Mononuclear cell (primary cell): ENCODE data around the gene UNKL. TPM values are rescaled to one million over a fixed set of nuclear protein-coding genes. Genes with fewer than 3 reads are reported as not detected.

Experiments
- H3K27me3 ChIP-seq: 2 replicates; pipeline ENCODE4 v1.6.0; 2011; ENCODE audit warnings: low read length, control low read depth; ENCODE audit not compliant: insufficient read depth
- H3K4me1 ChIP-seq: 2 replicates; pipeline ENCODE4 v1.5.1; 2011; ENCODE audit warnings: mild to moderate bottlenecking, low read length, control low read depth; ENCODE audit not compliant: insufficient read depth
- H3K4me3 ChIP-seq: 2 replicates; pipeline ENCODE4 v1.5.1; 2011; ENCODE audit warnings: mild to moderate bottlenecking, low read length, moderate library complexity
- H3K9me3 ChIP-seq: 2 replicates; pipeline ENCODE4 v1.5.1; 2011; ENCODE audit warnings: low read depth, mild to moderate bottlenecking, control low read depth, low read length
- total RNA-seq: library from RNA; depleted of rRNA; stranded (reverse); fragments of >200 nt; gene quantifications from one replicate; pipeline ENCODE4 v1.2.3, GENCODE V29; 2012

UNKL gene
- total RNA-seq, 1 donor, result 18.4 TPM

DNA sequence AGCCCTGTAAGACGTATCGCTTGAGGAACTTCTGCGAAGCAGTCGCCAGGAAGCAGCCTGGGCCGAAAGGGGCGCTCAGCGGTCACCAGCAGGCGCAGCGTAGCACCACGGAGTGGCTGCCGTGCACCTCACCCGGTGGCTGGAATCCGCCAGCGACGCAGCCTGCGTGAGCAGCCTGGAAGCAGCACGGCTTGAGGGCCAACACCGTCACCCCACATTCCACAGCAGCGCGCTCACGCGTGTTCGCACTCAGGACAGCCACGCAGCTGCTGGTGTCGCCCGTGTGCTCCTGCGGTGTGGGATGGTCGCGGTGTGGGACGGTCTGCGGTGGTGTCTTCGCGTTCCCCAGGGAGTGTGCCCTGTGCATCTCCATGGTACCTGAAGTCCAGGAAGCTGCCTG is 95.5 kb downstream of the UNKL start:
- H3K27me3 ChIP-seq, result no peaks in the 10 kb centered on the region
- no peaks in the 10 kb centered on the region for H3K9me3 ChIP-seq
- peaks cover 8% of the 10 kb centered on the region for H3K4me1 ChIP-seq
- H3K4me3 ChIP-seq, result no peak overlapping the region

DNA sequence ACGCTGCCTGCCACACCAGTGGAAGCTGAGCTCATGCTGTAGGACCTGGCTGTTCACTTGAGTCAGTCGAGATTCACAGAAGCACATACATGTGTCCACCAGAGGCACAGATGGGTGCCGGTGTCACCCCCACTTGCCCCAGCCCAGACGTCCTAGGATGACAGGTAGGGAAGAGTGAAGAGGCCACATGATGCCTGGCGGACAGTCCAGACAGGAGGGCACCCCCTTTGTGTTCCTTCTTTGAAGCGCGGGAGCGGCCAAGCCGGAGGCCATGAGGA is 96.3 kb downstream of the UNKL start:
- Histone ChIP-seq H3K4me3 (no peak overlapping the region), H3K27me3 (no peaks in the 10 kb centered on the region), H3K9me3 (no peaks in the 10 kb centered on the region), H3K4me1 (peaks cover 10% of the 10 kb centered on the region)

DNA sequence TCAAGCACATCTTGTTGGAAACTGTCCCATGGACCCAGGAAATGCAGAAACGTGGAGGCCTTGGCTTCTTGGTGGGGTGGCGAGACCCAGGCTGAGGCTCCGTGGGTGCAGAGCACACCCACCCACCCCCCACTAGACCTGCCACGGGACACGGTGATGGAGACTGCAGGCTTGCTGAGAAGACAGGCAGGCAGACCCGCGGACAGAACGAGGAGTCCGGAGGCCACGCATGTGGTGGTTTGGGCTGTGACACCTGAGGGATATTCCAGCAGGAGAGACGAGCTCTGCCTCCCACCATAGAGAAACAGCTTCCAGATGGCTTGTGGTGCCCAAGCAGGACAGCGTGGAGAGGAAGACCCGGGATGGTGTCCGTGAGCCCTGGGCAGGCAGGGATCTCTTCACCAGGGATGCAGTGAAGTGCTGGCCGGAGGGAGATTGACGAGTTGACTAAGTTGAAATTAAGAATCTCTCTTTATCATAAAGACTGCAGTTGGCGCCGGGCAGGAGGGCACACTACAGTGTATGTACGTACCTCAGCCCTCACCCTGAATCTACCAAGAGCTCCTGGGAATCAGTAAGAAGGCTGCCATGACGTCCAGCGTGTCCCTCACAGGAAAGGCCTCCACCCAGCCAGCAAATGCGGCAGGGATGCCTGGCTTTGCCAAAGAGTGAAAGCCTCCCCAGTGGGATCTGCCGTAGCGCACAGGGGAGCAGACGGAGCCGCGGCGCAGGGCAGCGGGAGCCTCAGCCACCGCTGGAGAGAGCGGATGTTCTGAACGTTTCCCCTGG is 96.8 kb downstream of the UNKL start:
- Histone ChIP-seq H3K4me3 (no peak overlapping the region), H3K9me3 (no peaks in the 10 kb centered on the region), H3K27me3 (no peaks in the 10 kb centered on the region), H3K4me1 (peaks cover 15% of the 10 kb centered on the region)

- H3K4me3 ChIP-seq, result no peak overlapping the region
- H3K27me3 ChIP-seq, result no peaks in the 10 kb centered on the region
- no peaks in the 10 kb centered on the region for H3K9me3 ChIP-seq
- H3K4me1 ChIP-seq, result peaks cover 31% of the 10 kb centered on the region
Observed at GRCh38 chr16:1316033-1316405, 98.5 kb downstream of the UNKL start.

- H3K4me3 ChIP-seq, result no peak overlapping the region
- peaks cover 38% of the 10 kb centered on the region for H3K4me1 ChIP-seq
- no peaks in the 10 kb centered on the region for H3K9me3 ChIP-seq
- H3K27me3 ChIP-seq, result no peaks in the 10 kb centered on the region
Observed at GRCh38 chr16:1315081-1316032, 99.1 kb downstream of the UNKL start.

DNA sequence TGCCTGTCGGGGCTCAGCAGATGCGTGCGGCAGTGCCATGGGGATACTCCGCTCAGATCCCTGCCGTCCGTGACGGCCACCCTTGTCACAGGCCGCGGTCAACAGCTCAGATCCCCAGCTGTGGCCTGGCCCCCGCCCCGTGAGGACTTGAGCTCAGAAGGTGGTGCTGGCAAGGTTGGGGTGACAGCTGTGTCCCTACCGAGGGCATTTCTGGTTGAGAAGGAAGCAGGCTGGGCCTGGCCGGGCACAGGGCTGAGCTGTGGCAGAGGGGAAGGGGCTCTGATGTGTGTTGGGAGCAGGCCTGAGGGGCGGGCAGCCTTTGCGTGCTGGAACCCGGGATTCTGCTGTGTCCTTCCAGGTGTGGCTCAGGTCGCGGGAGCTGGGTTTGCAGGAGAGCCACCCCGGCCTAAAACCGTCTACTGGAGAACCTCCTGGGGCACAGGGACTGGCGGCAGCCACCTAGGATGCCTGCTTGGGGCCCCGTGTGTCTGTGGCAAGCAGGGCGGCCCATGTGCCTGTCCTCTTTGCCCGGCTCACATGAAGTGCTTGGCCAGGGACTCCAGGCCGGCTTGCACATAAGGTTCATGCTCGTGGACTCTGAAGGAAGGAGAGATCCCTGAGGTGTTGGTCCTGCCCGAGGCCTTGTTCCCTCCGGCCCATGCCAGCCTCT is 100.0 kb downstream of the UNKL start:
- no peaks in the 10 kb centered on the region for H3K9me3 ChIP-seq
- H3K4me1 ChIP-seq, result peaks cover 40% of the 10 kb centered on the region
- no peak overlapping the region for H3K4me3 ChIP-seq
- no peaks in the 10 kb centered on the region for H3K27me3 ChIP-seq

GRCh38 chr16:1313721-1314369 is 100.7 kb downstream of the UNKL start:
- H3K4me3 ChIP-seq, result no peak overlapping the region
- peaks cover 40% of the 10 kb centered on the region for H3K4me1 ChIP-seq
- H3K9me3 ChIP-seq, result no peaks in the 10 kb centered on the region
- H3K27me3 ChIP-seq, result no peaks in the 10 kb centered on the region

Other genes starting within 250 kb of the UNKL start
- gene TPSG1, start 189.4 kb downstream of the UNKL start, total RNA-seq, result not detected
- gene TPSB2, start 184.5 kb downstream of the UNKL start, total RNA-seq, result not detected
- gene TPSAB1, start 174.0 kb downstream of the UNKL start, total RNA-seq, result not detected
- not detected for gene TPSD1, start 158.6 kb downstream of the UNKL start, total RNA-seq
- 108 TPM for gene UBE2I, start 105.1 kb downstream of the UNKL start, total RNA-seq
- 2.3 TPM for gene BAIAP3, start 81.1 kb downstream of the UNKL start, total RNA-seq
- 21.3 TPM for gene TSR3, start 62.8 kb downstream of the UNKL start, total RNA-seq
- gene GNPTG, start 62.8 kb downstream of the UNKL start, total RNA-seq, result 29.8 TPM
- gene UQCC4, start 6.0 kb upstream of the UNKL start, total RNA-seq, result 4.3 TPM
- gene PERCC1, start 16.4 kb upstream of the UNKL start, total RNA-seq, result 0.84 TPM
- gene CCDC154, start 29.9 kb upstream of the UNKL start, total RNA-seq, result 0.21 TPM
- 58.2 TPM for gene CLCN7, start 60.3 kb upstream of the UNKL start, total RNA-seq
- gene PTX4, start 74.2 kb upstream of the UNKL start, total RNA-seq, result not detected
- 10.2 TPM for gene TELO2, start 78.7 kb upstream of the UNKL start, total RNA-seq
- gene TMEM204, start 119.0 kb upstream of the UNKL start, total RNA-seq, result 12.6 TPM
- 2.3 TPM for gene IFT140, start 197.4 kb upstream of the UNKL start, total RNA-seq
- gene CRAMP1, start 197.7 kb upstream of the UNKL start, total RNA-seq, result 11.2 TPM